DLD1 (cell line): ENCODE results near the gene RFX3.
"Not testable (repeated sequence)": the region's sequence is repeated elsewhere in the genome, so short reads cannot be mapped to it uniquely, and the experiment has no call there.

ENCODE experiments used
- in situ Hi-C: cut with HindIII; loops from 2 replicates; pipeline ENCODE4 v1.10.0; 2017; ENCODE audit warnings: low sequenced_read_pairs

Gene RFX3

DNA sequence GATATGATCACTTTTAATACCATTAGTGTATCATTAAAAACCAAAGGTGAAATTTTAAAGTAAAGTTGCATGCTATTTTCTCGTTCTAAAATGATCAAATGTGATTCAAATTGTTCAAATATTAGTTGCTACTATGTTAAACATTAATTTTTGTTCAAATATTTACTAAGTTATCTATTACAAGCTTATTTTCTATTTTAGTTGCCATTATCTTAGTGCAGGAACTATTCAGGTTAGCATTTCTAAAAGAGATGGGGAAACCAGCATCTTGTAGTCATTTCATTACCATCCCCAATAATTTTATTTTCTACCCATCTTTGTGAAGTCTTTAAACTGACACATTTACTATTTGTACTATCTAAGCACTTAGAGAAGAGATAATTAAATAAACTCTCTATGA lies 166.0 kb downstream of the RFX3 start:
- in situ Hi-C loops: no loop called here

DNA sequence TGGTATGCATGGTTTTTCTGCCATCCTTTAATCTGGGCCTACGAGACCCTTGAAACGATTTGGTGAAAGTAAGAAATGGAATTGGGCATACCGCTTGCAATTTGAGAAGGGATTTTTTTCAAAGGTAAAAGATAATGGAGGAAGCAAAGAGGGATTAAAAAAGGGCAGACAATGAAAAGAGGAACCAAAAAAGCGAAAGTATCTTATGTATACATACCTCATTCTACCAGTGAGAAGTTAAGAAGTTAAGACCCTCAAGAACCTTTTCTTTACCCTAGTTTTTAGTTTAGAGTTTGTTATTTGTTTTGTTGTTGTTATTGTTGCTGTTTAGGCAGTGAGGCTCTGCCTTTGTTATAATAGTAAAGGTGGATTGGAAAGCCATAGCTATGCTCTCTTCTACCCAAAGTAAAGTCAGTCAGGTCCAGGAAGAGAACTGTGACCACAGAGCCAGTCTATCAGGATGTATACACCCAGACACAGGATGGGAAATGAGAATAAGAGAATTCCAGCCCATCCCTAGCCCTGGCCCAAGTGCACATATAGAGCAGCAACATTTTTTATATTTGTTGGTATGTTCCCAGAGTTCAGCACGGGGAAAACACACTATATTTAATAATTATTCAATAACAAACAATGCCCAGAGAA lies 166.6 kb downstream of the RFX3 start:
- in situ Hi-C loops: no loop called here

DNA sequence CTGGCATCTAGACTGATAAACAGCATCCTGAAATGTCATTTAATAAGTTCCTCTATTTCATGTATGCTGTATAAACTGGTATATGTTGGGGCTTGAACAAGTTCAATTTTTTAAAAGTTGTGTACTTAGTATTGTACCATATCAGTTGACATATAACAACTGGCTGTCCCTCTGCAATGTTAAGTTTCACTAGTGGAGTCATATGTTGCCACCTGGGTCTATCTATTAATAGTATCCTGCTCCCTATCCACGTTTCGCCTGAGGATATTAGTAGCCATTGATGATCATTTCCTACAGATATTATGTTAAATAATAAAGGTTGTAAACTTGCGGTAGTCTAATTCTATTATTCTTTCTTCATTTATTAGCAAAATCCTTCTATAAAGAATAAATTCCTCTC lies 177.6 kb downstream of the RFX3 start:
- in situ Hi-C loops: no loop called here

DNA sequence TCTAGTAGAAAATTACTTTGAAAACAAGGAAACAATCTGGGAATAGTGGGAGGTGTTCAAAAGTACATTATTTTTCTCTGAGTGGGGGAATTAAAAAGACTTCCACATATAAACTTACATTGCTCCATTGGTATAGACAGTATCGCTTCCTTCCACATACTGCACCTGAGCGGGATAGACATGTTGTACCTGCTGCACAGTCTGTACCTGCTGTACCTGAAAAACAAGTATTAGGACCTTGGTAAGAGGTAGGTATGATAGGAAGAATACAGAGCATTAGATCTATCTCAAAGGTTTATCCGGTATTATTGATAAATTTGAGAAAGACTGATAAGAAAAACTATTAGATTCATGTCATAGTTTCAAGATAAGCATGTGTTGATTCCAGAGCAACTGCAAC lies 179.3 kb downstream of the RFX3 start:
- in situ Hi-C loops: no loop called here

DNA sequence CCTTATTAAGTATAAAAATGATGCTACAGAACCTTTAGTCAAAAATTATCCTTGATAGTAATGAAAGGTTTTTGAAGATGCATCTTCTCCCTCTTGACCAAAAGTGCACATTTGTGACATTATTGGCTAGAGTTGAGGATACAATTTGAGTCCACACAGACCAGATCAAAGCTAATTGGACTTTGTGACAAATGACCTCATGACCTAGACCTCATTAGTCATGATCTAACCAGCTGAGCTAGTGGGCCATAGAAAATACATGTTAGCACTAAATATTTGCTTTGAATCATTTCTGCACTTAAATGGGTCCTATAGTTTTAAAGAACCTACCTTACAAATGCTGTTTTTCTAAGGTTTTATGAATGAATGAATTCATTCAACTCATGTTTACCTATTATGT lies 182.1 kb downstream of the RFX3 start:
- in situ Hi-C loops: no loop called here

DNA sequence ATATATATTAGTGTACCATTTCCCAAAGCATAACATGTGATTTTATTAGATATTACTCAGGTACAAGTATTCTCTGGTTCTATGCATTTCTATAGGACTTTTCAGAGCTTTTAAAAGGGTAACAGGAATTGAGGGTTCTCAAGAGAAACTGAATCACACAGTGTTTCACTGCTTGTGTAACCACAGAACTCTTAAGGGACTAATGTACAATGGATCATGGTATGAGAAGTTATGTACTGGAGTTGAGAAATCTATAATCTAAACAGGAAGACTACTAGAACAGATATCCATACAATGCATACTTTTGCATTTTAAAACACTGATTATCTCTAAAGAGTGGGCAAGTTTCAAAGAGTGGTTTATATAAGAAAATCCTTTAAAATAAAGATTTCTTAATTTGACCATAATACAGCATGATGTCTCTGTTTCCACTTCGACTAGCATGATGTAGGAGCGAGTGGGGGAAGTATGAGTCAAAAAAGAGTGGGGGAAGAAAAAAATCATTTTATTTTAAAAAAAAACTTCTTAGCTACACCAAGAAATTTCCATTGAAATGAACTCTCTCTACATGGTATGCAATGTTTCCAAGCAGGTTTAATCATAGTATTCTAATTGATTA lies 183.5 kb downstream of the RFX3 start:
- in situ Hi-C loops: no loop called here

DNA sequence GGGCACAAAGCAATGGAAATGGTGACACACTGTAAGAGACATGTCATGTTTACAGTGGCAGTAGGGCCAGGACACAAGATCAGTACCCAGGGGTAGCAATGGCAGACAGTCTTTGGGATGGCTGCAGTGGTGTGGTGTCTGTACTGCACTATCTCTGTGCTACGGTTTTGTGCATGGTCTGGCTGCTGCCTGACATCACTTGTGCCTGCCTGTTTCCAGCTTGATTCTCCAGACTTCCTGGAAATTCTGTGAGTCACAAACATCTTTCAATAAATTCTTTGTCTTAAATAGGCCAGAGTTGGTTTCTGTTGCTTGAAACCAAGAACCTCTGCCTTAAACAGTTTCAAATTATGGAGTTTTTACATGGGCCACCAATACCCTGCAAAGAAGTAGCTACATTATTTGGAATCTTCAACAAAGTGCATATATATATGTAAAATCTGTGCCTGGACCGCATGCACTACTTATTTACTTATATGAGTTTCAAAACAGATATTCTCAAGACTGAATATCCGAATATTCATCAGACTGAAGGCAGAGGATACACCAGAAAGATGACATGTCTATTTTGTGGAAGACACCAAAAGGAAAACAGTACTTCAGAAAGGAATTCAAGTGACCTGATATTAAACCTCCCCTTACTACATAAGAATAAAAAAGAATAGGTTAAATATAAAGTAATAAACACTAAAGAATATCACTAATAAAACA lies 188.1 kb downstream of the RFX3 start:
- in situ Hi-C loops: no loop called here

DNA sequence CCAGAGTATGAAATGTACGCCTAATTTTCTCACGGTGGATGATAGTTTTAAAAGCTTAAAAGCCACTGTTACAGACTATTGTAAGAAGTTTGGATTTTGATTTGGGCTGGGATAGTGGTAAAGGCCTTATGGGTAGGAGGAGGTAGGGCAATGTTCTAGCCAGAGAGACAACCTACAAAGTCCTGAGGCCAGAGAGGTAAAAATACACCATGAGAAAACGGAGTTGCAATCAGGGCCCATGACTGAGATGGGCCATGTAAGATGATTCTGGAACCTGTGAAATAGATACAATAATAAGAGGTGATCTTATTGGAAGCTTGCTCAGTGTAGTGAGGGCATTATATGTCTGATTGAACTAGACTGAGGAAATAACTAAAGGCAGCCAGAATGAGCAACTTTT lies 188.8 kb downstream of the RFX3 start:
- in situ Hi-C loops: no loop called here

DNA sequence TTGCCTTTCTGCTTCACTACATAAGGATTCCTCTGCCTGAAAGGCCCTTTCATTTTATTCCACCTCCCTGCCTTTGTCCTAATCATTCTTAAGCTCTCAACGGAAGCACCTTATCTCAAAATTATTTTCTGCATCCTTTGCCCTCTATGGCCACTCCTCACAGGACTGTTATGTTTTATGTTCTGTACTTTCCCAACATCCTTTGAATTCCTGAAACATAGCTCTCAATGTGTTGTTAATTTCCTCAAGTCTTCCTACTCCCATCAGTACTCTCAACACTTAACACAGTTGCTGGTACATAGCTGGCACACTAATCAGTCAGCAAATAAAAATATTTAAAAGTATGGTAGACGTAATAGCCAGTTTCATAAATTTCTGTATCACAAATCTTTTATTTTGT lies 193.0 kb downstream of the RFX3 start:
- in situ Hi-C loops: no loop called here

DNA sequence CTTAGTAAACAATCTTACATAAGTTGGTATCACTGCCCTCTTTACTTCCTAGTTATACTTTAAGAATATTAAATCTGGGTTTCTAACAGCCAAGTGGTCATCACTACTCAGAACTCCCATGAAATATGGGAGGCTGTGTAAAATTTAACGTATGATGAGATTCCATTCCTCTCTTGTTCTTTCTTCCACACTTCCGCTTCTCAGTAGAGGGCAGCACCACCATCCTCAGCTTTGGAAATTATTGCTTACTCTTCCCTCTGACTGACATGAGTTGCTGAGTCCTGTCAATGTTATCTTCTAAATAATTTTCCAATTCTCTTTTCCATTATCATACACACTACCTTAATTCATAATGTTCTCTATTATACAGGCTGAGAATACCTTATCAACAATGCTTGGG lies 194.0 kb downstream of the RFX3 start:
- in situ Hi-C loops: no loop called here

DNA sequence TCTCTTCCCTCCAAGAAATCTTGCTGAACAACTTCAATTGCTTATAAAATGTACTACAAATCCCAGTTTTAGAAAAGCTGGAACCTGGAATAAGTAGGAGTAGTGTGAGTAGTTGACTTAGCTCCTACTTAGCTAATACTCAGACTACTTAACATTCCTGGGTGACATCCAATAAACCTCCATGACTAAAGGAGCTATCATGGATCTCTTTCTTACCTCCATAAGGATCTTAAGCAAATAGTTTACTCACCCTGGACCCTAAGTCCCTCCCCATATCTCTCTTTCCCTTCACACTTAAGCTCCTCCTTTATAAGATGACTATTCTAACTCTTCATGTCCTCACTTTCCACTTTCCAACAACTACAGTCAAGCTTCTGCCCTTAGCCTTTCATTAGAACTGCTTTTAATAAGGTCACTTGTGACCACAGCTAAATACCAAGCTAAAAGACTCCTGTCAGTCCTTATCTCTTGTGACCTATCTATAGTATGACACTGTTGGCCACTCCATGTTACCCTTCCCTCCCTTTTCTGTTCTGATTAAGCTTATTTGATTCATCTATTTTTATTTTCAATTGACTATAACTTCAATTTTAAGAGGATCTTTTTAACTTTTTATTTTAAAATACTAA lies 194.9 kb downstream of the RFX3 start:
- in situ Hi-C loops: no loop called here

DNA sequence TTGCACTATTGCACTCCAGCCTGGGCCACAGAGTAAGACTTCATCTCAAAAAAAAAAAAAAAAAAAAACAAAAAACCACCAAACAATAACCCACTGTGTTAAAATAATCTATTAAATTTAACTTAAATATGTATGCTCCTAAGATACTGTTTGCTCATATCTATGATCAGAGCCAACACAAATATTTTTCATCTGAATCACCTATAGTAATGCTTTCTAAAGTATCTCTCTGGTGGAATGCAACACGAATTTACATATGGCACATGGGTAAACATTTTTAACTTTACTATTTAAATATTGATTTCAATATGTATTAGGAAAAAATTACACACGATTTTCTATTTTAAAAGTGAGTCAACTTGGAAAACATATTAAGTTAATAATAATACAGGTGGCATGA lies 196.4 kb downstream of the RFX3 start:
- in situ Hi-C loops: no loop called here

DNA sequence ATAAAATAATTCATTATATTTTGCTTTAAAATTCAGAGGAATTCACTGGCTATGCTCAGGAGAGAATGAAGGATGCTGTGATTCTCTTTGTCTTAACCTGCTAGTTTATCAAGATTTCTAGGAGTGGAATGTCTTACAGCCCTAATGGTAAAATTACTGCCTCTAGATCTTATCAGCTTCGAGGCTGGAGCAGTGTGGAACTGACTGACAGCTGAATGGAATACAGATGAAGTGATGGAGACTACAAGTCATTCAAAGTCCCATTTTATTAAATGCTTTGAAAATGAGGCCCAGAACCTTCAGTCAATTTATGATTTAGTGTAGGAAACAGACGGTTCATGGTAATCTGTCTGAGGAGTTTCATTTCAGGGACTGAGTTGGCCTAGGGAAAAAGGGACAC lies 202.1 kb downstream of the RFX3 start:
- in situ Hi-C loops: no loop called here

DNA sequence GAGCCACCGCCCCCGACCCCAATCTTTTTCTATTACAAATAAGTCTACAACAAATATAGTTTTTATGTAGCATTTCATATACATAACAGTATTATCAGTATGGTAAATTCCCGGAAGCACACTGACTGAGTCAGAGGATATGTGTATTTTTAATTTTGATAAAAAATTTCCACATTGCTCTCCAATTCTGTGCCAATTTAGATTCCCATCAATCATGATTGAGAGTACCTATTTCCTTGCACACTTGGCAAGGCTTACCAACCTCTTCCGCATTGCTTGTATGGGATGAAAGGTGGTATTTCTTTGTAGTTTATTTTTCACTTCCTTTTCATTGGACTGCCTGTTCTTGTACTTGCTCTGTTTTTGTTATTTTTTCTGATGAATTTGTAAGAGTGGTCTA lies 204.6 kb downstream of the RFX3 start:
- in situ Hi-C loops: no loop called here

DNA sequence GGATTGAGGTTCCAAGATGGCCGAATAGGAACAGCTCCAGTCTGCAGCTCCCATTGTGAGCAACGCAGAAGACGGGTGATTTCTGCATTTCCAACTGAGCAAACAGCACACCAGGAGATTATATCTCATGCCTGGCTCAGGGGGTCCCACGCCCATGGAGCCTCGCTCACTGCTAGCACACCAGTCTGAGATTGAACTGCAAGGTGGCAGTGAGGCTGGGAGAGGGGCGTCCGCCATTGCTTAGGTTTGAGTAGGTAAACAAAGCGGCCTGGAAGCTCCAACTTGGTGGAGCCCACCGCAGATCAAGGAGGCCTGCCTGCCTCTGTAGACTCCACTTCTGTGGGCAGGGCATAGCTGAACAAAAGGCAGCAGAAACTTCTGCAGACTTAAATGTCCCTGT lies 213.2 kb downstream of the RFX3 start:
- in situ Hi-C loops: not testable (repeated sequence)

DNA sequence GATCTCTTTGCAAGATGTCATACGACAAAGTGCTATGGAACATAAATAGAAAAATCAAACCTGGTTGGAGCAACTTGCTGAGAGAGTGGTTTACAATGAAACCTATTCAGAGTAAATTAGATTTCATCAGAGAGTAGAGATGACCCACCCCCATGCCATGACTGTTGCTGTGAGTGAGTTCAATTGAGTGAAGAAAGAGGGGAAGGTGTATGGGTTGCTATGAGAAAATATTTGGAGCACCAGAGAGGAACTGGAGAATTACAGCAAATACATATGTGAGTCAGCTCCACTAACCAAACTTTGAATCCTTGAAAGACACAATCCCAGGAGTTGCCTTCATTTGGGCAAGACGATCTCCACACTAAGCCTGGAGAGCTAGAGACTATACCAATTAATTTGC lies 217.2 kb downstream of the RFX3 start:
- in situ Hi-C loops: no loop called here

DNA sequence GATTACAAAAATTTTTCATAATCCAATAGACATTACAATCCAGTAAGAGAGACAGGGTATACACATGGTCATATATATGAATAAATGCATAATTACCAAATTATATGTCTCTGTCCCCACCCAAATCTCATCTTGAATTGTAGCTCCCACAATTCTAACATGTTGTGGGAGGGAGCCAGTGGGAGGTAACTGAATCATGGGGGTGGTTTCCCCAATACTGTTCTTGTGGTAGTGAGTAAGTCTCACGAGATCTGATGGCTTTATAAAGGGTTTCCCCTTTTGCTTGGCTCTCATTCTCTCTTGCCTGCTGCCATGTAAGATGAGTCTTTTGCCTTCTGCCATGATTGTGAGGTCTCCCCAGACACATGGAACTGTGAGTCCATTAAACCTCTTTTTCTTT lies 221.4 kb downstream of the RFX3 start:
- in situ Hi-C loops: not testable (repeated sequence)

DNA sequence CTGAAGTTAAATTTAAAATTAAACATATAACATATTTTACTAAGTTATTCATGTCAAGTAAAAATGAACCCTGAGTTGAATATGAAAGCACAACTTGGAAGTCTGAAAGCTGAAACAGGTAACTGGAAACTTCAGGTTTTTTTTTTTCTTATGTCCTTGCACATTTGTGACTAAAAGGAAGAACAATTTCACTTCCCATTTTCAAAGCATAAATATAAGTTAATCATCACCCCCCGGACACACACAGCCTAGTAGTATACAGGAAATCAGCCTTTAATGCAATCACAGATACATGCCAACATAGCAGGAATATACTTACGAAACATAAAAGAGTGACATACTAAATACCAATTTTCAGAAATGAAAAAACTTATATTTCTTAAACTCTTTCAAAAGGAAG lies 225.9 kb downstream of the RFX3 start:
- in situ Hi-C loops: no loop called here

DNA sequence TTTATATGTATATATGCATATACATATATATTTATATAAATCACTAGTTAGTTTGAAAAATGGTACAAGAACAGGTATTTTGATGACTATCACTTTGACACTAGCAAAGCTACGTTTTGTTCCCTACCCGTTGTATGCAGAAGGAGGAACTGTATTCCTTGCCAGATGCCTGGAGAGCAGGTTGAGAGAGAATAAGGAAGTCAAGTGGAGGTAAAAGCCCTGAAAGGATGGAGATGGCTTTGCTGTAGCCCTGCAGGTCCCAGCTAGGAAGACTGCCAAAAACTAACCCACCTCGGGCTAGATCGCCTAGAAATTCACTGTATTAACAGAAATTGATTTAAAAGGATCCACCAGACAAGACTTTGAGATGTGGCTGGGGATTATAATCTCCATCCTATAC lies 229.3 kb downstream of the RFX3 start:
- in situ Hi-C loops: no loop called here

DNA sequence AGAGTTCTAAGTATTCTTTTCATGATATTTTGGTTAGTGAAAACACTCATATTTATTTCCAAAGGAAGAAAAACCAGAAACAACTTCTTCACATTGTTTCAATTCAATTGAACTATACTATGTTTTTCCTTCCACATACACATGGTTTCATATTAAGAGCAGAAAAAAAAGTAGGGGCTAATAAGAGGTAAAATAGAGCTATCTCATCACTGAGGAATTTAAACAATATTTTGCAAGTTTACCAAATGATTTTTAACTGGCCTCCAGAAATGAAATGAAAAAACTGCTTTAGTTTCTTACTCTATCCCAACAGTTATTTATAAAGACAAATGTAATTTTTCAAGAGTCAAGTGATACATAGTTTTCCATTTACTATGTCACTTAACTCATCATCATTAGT lies 233.5 kb downstream of the RFX3 start:
- in situ Hi-C loops: no loop called here

DNA sequence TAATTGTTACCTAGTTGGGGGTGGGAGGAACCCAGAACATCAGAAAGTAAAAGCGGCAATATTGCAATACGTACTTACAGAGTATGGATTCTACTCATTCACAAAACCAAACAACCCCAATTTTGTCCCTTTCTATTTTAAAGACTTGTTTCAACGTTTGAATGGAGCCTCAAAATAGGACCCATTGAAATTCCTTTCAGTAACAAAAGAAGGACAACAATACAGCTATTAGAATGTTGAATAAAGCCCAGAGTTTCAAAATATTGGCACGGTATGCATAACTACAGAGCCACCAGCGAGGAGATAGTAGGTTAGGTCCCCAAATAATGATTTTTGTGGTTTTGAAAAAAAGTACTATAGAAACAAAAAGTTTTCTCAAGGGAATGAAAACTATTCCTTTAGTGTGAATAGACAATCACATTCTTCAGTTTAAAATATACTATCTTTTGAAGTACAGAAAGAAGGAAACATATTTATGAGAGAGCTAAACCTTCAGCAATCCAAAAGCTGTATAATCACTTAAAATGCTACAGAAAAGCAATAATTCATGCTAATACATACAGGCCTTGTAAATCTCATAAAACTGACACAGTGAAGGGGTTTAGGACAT lies 235.5 kb downstream of the RFX3 start:
- in situ Hi-C loops: no loop called here

DNA sequence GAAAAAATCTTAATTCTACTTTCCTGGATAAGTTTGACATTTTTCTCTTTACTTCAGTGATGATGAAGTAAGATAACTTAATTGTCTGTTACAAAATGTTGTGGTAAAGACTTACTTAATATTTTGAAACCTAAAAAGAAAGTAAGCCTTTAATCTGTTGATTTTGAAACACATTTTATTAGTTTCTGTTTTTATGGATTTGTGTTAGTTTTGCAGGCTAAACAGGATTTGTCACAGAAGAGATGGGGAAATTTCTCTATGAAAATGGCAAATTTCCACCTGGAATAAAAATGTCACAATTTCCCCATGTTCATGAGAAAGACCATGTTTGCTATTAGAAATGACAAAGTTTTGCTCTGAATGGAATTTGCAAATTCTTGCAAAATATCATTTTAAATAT lies 237.1 kb downstream of the RFX3 start:
- in situ Hi-C loops: no loop called here
